Astrocyte of the spinal cord (primary cell): Measurements from ENCODE around the gene SPATA31C1.

Experiments
- DNase-seq: peaks from one replicate; pipeline ENCODE4 v3.0.0; 2011; ENCODE audit warnings: low read depth, low spot score
- H3K4me3 ChIP-seq: 2 replicates; pipeline ENCODE4 v1.5.1; 2011; ENCODE audit warnings: low read depth, mild to moderate bottlenecking, low read length, moderate library complexity
- CTCF ChIP-seq: IDR thresholded peaks from 2 replicates; pipeline ENCODE4 v1.5.1; 2012; ENCODE audit warnings: low read depth, mild to moderate bottlenecking, low read length, inconsistent platforms
- in situ Hi-C: cut with HindIII; loops from 2 replicates; pipeline ENCODE4 v1.10.0; 2017; ENCODE audit warnings: low sequenced_read_pairs

The SPATA31C1 gene

DNA sequence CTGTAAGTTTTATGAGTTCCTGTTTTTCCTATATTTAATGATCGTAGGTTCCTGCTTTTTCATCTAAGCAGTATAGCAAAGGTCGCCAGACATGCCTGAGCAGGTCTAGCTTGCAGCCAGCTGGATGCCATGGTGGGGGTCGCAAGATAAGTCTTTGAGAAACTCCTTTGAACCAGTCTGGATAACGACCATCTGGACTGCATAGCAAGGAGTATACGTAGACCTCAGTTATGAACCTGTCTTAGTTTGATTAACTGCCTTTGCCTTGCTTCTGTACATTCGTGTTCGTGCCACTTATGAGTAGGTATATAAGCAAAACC lies 43.5 kb upstream of the SPATA31C1 start:
- no peak for DNase-seq
- in situ Hi-C loops: no loop called here
- H3K4me3 ChIP-seq: no peak overlapping the region
- no peak for TF ChIP-seq CTCF

DNA sequence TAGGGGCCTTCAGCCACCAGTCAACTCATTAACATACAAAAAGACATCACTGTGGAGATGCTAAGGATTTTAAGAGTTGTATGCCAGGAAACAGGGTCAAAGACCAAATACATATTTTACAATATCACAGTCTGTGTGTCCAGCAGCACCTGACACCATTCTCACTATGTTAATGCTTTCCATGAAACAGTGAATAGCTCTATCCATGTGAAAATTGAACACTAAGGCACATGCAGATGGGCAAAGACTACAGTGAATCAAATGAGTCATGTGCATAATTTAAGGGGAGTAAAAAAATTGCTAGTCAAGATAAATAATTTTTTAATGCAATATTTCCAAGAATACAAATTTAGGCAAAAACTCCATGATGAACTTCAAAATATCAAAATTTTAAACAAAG lies 42.7 kb upstream of the SPATA31C1 start:
- TF ChIP-seq CTCF: no peak
- H3K4me3 ChIP-seq: no peak overlapping the region
- DNase-seq: no peak
- in situ Hi-C loops: no loop called here

GRCh38 chr9:87875831-87876545 lies 41.8 kb upstream of the SPATA31C1 start:
- no peak for DNase-seq
- TF ChIP-seq CTCF: no peak
- in situ Hi-C loops: no loop called here
- no peak overlapping the region for H3K4me3 ChIP-seq

- no peak for TF ChIP-seq CTCF
- DNase-seq: no peak
- in situ Hi-C loops: no loop called here
- no peak overlapping the region for H3K4me3 ChIP-seq
Observed at GRCh38 chr9:87876708-87877107, 41.1 kb upstream of the SPATA31C1 start.

DNA sequence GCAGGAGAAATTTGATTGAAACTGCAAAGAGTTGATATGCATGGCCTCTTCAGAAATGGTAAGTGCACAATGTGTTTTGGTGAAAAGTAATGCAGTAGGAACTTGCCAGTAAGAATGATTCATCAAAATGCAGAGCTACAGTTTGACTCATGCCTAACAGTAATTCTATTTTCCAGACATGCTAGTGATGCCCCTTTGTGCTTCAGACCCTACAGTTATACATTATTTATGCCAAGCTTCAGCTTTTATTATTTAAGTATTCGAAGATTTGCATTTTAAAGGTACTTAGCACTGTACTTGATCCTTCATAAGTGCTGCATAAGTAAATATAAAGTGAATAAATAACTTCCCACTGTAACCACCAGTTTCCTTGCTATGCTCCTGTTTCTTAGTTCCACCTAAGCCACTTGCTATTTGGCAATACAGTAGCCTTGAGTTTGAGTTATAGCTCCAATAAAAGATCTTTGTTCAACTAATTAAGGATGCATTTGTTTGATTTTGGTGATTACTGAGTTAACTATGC lies 38.7 kb upstream of the SPATA31C1 start:
- TF ChIP-seq CTCF: no peak
- no peak overlapping the region for H3K4me3 ChIP-seq
- in situ Hi-C loops: no loop called here
- DNase-seq: peak; percentile 77

DNA sequence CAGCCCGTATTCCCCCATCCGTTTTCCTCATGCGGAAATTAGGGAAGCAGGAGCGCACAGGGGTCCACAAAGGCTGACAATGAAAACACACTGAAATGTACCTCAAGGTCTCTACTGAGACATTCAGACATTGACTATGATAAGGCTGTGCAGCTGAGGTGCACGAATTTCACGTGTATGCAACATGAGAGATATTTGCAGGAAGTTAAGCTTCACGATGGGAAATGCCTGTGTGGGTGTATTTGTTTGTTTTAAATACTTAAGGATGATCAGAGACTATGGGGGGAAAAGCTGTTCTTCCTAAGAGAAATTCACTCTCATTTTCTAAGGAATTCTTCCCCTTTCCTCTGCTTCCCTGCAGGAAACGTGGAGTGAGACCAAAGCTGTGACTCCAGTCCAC lies 37.6 kb upstream of the SPATA31C1 start:
- no peak overlapping the region for H3K4me3 ChIP-seq
- TF ChIP-seq CTCF: no peak
- in situ Hi-C loops: no loop called here
- no peak for DNase-seq

- H3K4me3 ChIP-seq: no peak overlapping the region
- no peak for TF ChIP-seq CTCF
- DNase-seq: no peak
- in situ Hi-C loops: no loop called here
Observed at GRCh38 chr9:87880683-87881082, 37.1 kb upstream of the SPATA31C1 start.
